T47D (cell line): ENCODE measurements around the gene GGT6.
A peak's percentile ranks its signal among the peaks of the same experiment; 100 is the strongest.

Experiments used
- DNase-seq, 2 experiments: peaks; one replicate each; pipeline versions ENCODE4 v3.0.0 to v3.0.0-alpha.2; 2011 to 2012; ENCODE audit warnings: low read depth in 1 of 2, low spot score in 1 of 2
- JUND ChIP-seq: IDR thresholded peaks from 2 replicates; pipeline ENCODE4 v1.6.1; 2012; ENCODE audit warnings: low read depth
- in situ Hi-C: cut with HindIII; loops from 2 replicates; pipeline ENCODE4 v1.10.0; 2016; ENCODE audit warnings: low sequenced_read_pairs, low pct_unique_long_range_greater_than_20kb

Gene GGT6

GRCh38 chr17:4577386-4577993 is 17.1 kb upstream of the GGT6 start:
- no peak for DNase-seq
- in situ Hi-C loops, result no loop called here

GRCh38 chr17:4576729-4577322 is 16.4 kb upstream of the GGT6 start:
- in situ Hi-C loops, result no loop called here
- TF ChIP-seq JUND, result no peak
- DNase-seq, result no peak

More at GRCh38 chr17:4577386-4577993, 17.1 kb upstream of the GGT6 start:
- no peak for TF ChIP-seq JUND

- no peak for DNase-seq
- in situ Hi-C loops, result no loop called here
- TF ChIP-seq JUND, result no peak
Measured at GRCh38 chr17:4576161-4576558, 15.8 kb upstream of the GGT6 start.

GRCh38 chr17:4574448-4575045 is 14.2 kb upstream of the GGT6 start:
- DNase-seq, result no peak
- in situ Hi-C loops, result no loop called here
- TF ChIP-seq JUND, result no peak

- in situ Hi-C loops, result no loop called here
- TF ChIP-seq JUND, result no peak
Measured at GRCh38 chr17:4573669-4574068, 13.3 kb upstream of the GGT6 start.

GRCh38 chr17:4573115-4573514 is 12.7 kb upstream of the GGT6 start:
- no peak for DNase-seq
- TF ChIP-seq JUND, result no peak
- in situ Hi-C loops, result no loop called here

More at GRCh38 chr17:4573669-4574068, 13.3 kb upstream of the GGT6 start:
- DNase-seq, result no peak

- no peak for DNase-seq
- in situ Hi-C loops, result no loop called here
Measured at GRCh38 chr17:4572131-4572530, 11.8 kb upstream of the GGT6 start.

GRCh38 chr17:4569591-4569990 is 9.2 kb upstream of the GGT6 start:
- no peak for TF ChIP-seq JUND
- in situ Hi-C loops, result no loop called here
- no peak for DNase-seq

More at GRCh38 chr17:4572131-4572530, 11.8 kb upstream of the GGT6 start:
- no peak for TF ChIP-seq JUND

GRCh38 chr17:4566785-4567184 is 6.4 kb upstream of the GGT6 start:
- no peak for TF ChIP-seq JUND
- DNase-seq, result peak; percentile 60 to 72
- in situ Hi-C loops, result no loop called here

- in situ Hi-C loops, result no loop called here
- peak; percentile 49 to 86 for DNase-seq
- TF ChIP-seq JUND, result no peak
Measured at GRCh38 chr17:4565209-4566141, 5.1 kb upstream of the GGT6 start.

GRCh38 chr17:4562015-4562969 is 1.9 kb upstream of the GGT6 start:
- in situ Hi-C loops, result no loop called here
- TF ChIP-seq JUND, result no peak
- no peak for DNase-seq

GRCh38 chr17:4560837-4561256 is 470 bp upstream of the GGT6 start:
- in situ Hi-C loops, result no loop called here
- no peak for TF ChIP-seq JUND
- DNase-seq, result peak in 1 of 2 experiments; percentile 61
